ENCODE measurements around the gene PIGB.
"Not testable (repeated sequence)": the region's sequence is repeated elsewhere in the genome, so short reads cannot be mapped to it uniquely, and the experiment has no call there.

The PIGB gene

GRCh38 chr15:55318588-55319494 lies at the start of gene PIGB, which contains the start of gene PIGBOS1:
Gene PIGB, plus strand, starts transcription at chr15:55319222. Its CDS starts 29 bp downstream, at chr15:55319251.
Gene PIGBOS1, minus strand, starts transcription at chr15:55319123. Its CDS starts 1,331 bp downstream, at chr15:55317792.
- peak; percentile 56 for DNase-seq (ENCODE audit: low read depth)

DNA sequence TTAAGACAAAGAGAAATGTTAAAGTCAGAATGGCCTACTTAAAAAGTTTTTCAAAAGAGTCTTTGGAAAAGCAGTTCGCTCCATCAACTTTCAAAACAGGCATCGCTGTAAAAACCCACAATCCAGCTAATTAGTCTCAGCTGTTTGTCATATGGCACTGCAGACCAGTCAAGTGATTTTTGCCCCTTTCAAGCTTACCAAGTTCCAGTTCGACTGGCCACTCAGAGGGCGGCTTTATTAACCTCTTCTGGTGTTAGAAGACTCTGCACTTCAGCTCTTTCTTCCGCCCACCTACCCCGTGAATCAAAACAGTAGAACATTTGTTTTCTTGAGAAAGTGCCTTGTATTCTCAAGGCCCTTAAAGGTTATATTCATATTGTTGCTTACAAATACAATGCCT lies 48.7 kb upstream of the PIGB start:
- no peak for DNase-seq (ENCODE audit: low read depth)

DNA sequence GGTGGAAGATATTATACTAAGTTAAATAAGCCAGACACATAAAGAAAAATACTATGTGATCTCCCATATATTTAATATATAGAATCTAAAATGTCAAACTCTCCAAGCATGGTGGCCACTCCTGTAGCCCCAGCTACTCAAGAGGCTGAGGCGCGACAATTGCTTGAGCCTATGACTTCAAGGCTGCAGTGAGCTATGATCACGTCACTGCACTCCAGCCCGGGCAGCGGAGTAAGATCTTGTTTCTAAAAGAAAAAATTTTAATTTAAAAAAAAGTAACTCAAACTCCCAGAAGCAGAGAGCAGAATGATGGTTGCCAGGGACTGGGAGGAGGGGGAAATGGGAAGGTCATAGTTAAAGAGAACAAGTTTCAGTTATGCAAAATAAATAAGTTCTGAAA lies 42.7 kb upstream of the PIGB start:
- DNase-seq (ENCODE audit: low read depth): no peak

DNA sequence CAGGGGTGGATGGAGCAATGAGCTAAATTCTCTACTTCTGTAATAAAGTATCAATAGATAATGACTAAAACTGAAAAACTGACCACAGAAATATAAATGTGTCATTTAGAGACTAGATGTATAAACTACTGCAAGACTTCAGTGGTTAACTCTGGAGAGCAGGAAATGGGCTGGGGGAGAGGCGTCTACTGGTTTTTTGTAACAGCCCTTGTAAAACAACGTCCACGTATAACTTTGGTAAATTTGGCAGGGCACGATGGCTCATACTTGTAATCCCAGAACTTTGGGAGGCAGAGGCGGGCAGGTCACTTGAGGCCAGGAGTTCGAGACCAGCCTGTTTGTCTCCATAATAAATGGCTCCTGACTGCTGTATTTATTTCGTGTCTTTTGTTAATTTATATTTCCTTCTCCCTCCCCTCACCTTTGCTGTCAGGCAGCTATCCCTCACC lies 41.9 kb upstream of the PIGB start:
- no peak for DNase-seq (ENCODE audit: low read depth)

DNA sequence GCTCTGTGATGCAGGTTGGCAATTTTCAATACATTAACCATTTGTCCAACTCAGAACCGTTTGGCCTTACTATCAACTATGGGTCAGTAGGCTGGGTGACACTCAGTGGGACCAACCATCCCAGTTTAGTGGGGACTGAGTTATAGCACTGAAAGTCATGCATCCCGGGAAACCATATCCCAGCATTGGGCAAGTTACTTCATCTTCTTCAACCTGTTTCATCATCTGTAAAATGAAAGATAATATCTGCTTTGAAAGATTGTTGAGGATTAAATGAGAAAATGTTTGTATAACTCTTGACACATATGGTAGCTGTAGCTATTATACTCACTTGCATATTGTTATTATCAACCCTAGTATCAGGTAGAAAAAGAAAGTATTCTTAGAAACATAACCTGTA lies 41.3 kb upstream of the PIGB start:
- no peak for DNase-seq (ENCODE audit: low read depth)

- DNase-seq (ENCODE audit: low read depth): no peak
These were observed 39.8 kb upstream of the PIGB start for GRCh38 chr15:55279100-55279745.

- DNase-seq (ENCODE audit: low read depth): peak; percentile 37
These were observed 39.2 kb upstream of the PIGB start for GRCh38 chr15:55279746-55280351.

GRCh38 chr15:55280589-55280988 lies 38.4 kb upstream of the PIGB start:
- DNase-seq (ENCODE audit: low read depth): not testable (repeated sequence)

DNA sequence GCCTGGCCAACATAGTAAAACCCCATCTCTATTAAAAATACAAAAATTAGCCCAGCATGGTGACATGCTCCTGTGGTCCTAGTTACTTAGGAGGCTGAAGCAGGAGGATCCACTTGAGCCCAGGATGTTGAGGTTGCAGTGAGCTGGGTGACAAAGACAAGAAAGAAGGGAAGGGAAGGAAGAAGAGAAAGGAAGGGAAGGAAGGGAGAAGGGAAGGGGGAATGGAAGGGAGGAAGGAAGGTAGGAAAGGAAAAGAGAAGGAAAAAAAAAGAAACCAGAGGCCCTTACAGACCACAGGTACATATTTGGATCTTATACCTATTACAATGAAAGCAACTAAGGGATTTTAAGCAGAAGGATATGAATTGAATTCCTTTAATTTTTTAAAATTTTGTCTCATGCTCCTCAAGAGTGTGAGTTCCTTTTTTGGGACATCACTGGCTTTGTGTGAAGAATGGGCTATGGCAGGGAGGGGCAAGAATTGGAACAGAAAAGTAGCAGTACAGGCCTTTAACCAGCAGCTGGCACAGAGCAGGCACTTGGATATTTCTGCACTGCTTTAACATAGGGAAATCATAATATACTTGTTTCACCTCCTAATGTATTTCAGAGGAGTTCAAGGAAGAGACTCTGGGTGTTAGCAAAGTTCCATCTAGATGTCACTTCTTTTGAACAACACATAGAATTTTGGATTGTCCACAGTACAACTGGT lies 37.3 kb upstream of the PIGB start:
- DNase-seq (ENCODE audit: low read depth): no peak

DNA sequence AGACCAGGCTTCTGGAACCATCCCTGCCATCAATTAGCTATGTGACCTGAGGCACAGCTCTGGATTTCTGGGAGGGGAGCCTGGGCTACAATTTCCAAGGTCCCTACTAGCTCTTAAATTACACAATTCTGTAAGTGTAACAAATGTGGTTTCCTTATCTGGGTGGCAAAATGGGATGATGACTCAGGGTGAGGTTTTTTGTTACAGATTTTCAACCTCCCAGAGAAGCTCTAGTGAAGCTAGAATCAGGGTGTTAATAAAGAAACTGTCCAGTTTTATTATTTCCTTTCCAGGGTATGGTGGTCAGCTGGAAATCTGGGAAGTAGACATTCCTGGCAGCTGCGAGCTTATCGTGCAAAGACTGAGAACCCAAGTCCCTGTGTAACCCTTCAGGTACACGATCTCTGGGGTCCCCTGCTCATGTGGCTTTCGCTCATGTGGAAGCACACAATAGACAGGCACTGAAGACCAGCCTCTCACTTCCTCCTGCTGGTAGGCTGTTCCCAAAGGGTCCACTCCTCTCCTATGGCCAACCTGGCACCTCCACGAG lies 36.7 kb upstream of the PIGB start:
- DNase-seq (ENCODE audit: low read depth): no peak

- no peak for DNase-seq (ENCODE audit: low read depth)
These were observed 35.5 kb upstream of the PIGB start for GRCh38 chr15:55283379-55284147.

GRCh38 chr15:55284426-55284825 lies 34.6 kb upstream of the PIGB start:
- no peak for DNase-seq (ENCODE audit: low read depth)

GRCh38 chr15:55286442-55287189 lies 32.4 kb upstream of the PIGB start:
- not testable (repeated sequence) for DNase-seq (ENCODE audit: low read depth)

GRCh38 chr15:55288006-55288717 lies 30.9 kb upstream of the PIGB start:
- DNase-seq (ENCODE audit: low read depth): no peak

DNA sequence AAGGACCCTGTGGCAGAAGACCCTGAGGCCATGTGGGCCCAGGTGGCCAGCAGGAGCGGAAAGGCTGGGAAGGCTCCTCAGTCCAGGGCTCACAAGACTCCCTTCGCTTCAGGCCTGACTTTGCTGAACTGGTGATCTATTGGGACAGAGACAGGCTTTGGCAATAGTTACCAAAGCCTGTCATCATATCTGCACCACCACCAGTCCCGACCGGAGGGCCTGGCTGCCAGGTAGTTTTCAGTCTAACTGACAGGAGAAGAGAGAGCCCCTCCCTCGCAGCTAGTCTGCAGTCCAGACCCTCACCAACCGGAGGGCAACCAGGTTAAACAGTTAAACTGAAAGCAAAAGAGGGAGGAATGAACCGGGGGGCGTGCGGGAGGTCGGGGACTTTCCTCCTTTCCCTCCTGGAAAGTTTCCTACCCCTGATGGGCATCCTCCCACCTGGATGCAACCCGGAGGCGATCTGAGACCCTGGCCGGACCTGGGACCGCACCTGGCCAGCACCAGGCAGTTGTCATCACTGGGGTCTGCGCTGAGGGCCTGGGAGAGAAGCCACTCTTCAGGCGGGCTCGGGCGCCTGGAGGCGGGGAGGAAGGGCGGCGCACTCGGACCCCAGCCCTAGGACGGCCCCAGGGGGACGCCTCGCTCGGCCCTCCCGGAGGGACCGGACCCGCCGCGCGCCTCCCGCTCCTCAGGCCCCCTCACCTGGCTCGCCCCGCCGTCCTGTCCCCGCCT lies 29.8 kb upstream of the PIGB start:
- DNase-seq (ENCODE audit: low read depth): no peak

DNA sequence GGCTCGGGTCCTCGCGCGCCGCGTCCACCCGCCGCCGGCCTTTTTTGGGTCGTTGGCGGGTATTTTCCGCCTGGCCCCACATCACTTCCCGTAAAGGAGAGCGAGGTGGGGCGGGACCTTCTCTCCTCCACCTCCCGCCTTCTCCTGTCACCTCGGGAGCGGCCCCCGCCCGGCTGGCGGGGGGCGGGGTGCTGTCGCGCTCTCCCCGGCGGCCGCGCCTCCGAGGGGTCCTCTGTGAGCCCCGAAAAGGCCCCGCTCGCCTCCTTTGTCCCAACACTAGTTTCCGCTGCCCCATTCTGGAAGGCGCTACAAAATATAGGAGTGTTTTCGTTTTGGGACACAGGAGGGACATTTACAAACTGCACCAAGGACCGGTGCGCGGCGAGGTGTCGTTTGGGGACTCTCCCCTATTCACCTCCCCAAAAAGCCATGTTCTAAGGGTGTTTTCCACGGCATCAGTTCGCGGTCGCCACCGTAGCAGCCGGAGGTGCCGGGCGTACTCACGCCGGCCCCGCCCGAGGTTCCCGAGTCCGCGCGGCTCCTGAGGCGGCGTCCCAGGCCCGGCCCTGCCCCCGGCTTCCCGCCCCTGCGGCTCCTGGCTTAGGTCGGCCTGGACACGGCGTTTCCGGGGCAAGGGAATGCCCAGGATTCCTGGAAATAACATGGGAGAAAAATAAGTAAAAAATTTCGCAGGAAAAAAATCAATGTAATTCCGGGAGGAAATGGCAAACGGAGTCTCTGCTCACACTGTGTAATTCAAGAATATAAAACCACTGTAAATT lies 29.1 kb upstream of the PIGB start, which contains the start of gene RAB27A:
RAB27A (minus strand) TSS at position 68 of the 782 bp plus-strand sequence. CDS start 54,879 bp downstream, outside the sequence.
- peak; percentile 72 for DNase-seq (ENCODE audit: low read depth)

DNA sequence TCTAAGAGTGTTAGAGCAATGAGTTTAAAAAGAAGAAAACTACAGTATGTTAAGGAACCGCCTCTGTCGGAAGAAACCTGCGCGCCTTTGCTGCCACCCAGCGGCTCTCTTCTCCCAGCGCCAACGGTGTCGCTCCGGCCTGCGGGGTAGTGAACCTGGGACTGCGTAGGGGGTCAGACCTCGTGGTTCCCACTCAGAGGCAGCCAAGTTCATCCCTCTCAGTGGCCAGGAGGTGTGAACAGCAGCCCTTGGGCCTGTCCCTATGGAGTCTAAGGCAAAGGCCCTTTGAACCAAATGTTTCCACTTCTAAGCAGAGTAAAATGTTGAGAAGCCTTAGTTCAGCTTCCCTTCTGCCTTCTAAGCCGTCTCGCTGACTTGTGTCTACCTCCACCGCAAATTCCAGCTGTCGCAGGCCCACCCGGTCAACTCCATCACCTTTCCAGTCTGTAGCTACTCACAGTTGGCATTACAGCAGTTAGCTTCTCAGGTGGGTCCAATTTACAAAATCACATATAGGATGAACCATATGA lies 28.4 kb upstream of the PIGB start:
- DNase-seq (ENCODE audit: low read depth): peak; percentile 79

GRCh38 chr15:55297315-55297714 lies 21.7 kb upstream of the PIGB start:
- no peak for DNase-seq (ENCODE audit: low read depth)
